Ascending aorta (tissue), 2 donors: ENCODE measurements around the gene TSPAN5. TPM values are rescaled to one million over a fixed set of nuclear protein-coding genes. Genes with fewer than 3 reads are reported as not detected.

Source experiments
- DNase-seq, 2 donors: peaks; one replicate each; pipeline ENCODE4 v3.0.0-alpha.2; 2019; ENCODE audit warnings: low spot score in 2 of 2
- H3K27ac ChIP-seq, 2 donors: fragments of 200-600 bp; sonication (generic); one replicate each; pipeline ENCODE4 v1.5.1; 2016 to 2017; ENCODE audit warnings: mild to moderate bottlenecking in 1 of 2
- H3K27me3 ChIP-seq: fragments of 200-600 bp; sonication (generic); one replicate; pipeline ENCODE4 v1.5.1; 2017
- H3K36me3 ChIP-seq, 2 donors: fragments of 200-600 bp; sonication (generic); one replicate each; pipeline ENCODE4 v1.5.1; 2016
- H3K4me1 ChIP-seq, 2 donors: fragments of 200-600 bp; sonication (generic); one replicate each; pipeline ENCODE4 v1.5.1; 2016 to 2017; ENCODE audit warnings: mild to moderate bottlenecking in 1 of 2
- H3K4me3 ChIP-seq, 2 donors: fragments of 200-600 bp; sonication (generic); one replicate each; pipeline ENCODE4 v1.5.1; 2016 to 2017; ENCODE audit warnings: mild to moderate bottlenecking in 1 of 2
- H3K9me3 ChIP-seq, 2 donors: fragments of 200-600 bp; sonication (generic); one replicate each; pipeline ENCODE4 v1.5.1; 2016
- intact Hi-C: fragments of 100-400 bp; cut with DNase I; formaldehyde crosslinking; loops from one replicate; pipeline ENCODE4 v1.15.1; 2023
- total RNA-seq: library from RNA; depleted of rRNA; stranded (reverse); fragments of >200 nt; gene quantifications from one replicate; pipeline ENCODE4 v1.1.0, GENCODE V29; 2016
- TF ChIP-seq, protein P1 (sequence below), 3 experiments: fragments of 200-600 bp in 2 of 3; fragments of 450-650 bp in 1 of 3; sonication (generic) in 2 of 3; IDR thresholded peaks; one replicate each; pipeline ENCODE4 v1.5.1; 2016 to 2019; ENCODE audit warnings: antibody characterized with exemption in 3 of 3, mild to moderate bottlenecking in 1 of 3, moderate library complexity in 1 of 3

TSPAN5 gene
- total RNA-seq, 1 donor from 2014 or later: 5.2 TPM

DNA sequence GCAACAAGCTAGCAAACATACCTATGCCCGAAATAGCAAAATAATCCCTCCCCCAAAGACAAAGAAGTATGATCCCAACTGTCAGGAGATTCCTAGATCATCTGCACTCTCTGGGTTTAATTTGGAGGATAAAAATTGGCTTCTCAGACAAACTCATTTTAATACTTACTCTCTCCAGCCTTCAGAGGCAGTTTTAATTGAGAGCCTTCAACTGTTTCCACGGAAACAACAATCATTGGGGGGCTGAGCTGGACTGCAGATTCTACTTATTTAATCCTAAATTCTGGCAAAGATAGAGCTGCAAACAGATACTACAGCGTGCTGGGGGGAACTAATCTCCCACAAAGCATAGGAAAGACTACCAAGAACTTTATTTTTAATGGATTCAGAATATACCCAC, 168.2 kb downstream of the TSPAN5 start:
- no peaks in the 10 kb centered on the region for H3K4me1 ChIP-seq
- no peak overlapping the region for H3K4me3 ChIP-seq
- H3K27me3 ChIP-seq: no peaks in the 10 kb centered on the region
- H3K36me3 ChIP-seq: no peaks in the 10 kb centered on the region
- TF ChIP-seq, protein P1, sequence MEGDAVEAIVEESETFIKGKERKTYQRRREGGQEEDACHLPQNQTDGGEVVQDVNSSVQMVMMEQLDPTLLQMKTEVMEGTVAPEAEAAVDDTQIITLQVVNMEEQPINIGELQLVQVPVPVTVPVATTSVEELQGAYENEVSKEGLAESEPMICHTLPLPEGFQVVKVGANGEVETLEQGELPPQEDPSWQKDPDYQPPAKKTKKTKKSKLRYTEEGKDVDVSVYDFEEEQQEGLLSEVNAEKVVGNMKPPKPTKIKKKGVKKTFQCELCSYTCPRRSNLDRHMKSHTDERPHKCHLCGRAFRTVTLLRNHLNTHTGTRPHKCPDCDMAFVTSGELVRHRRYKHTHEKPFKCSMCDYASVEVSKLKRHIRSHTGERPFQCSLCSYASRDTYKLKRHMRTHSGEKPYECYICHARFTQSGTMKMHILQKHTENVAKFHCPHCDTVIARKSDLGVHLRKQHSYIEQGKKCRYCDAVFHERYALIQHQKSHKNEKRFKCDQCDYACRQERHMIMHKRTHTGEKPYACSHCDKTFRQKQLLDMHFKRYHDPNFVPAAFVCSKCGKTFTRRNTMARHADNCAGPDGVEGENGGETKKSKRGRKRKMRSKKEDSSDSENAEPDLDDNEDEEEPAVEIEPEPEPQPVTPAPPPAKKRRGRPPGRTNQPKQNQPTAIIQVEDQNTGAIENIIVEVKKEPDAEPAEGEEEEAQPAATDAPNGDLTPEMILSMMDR (IDR thresholded peaks at IDR 0.05): no peak
- intact Hi-C loops: no loop called here
- no peak for DNase-seq
- no peaks in the 10 kb centered on the region for H3K9me3 ChIP-seq
- no peak overlapping the region for H3K27ac ChIP-seq

DNA sequence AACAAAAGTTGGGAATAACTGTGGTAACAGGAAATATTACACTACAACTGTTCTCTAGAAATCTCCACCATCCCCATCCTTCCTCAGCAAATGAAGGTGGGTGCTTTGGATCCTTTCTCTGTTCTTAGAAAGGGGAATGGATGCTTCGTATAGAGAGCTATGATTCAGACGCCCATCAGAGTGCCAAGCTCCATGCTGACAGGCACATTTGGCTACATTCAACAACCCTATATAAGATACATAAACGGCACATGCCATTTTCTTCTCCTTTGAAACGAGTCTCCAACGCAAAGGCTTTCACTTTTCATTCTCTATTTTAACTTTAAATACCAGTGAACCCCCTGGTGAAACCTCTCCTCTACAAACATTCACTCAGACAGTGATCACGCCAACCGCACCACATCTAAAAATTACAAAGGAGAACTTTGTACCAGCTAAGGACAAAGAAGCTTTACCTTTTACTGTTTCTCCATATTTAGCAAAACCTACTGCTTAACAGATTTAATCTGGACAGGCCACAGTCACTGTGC, 172.5 kb downstream of the TSPAN5 start:
- Histone ChIP-seq H3K4me1 (no peaks in the 10 kb centered on the region), H3K4me3 (no peak overlapping the region), H3K36me3 (no peaks in the 10 kb centered on the region), H3K9me3 (no peaks in the 10 kb centered on the region), H3K27ac (no peak overlapping the region), H3K27me3 (no peaks in the 10 kb centered on the region)
- intact Hi-C loops: no loop called here
- DNase-seq: no peak
- TF ChIP-seq, protein P1 (IDR thresholded peaks at IDR 0.05): no peak

DNA sequence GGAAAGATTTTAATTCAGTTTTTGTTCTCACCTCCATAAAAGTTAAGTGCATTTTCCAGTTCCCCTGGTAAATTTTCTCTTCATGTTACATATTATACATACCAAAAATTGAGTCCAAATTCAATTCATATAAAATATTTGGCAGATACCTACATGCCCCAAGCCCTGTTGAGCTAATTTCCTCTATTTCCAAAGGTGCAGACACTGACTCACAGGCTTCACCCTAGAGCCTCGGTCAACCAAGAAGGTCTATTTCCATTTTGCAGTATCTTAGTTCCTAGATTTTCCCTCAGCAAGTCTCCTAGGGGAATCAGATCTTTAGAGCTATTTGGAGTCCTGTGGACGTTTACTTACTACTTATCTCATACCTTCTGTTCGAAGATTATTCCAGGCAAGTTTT, 174.4 kb downstream of the TSPAN5 start:
- H3K27ac ChIP-seq: no peak overlapping the region
- no peak overlapping the region for H3K4me3 ChIP-seq
- no peaks in the 10 kb centered on the region for H3K36me3 ChIP-seq
- DNase-seq: no peak
- H3K4me1 ChIP-seq: no peaks in the 10 kb centered on the region
- H3K9me3 ChIP-seq: no peaks in the 10 kb centered on the region
- no peaks in the 10 kb centered on the region for H3K27me3 ChIP-seq
- intact Hi-C loops: no loop called here
- TF ChIP-seq, protein P1 (IDR thresholded peaks at IDR 0.05): no peak

DNA sequence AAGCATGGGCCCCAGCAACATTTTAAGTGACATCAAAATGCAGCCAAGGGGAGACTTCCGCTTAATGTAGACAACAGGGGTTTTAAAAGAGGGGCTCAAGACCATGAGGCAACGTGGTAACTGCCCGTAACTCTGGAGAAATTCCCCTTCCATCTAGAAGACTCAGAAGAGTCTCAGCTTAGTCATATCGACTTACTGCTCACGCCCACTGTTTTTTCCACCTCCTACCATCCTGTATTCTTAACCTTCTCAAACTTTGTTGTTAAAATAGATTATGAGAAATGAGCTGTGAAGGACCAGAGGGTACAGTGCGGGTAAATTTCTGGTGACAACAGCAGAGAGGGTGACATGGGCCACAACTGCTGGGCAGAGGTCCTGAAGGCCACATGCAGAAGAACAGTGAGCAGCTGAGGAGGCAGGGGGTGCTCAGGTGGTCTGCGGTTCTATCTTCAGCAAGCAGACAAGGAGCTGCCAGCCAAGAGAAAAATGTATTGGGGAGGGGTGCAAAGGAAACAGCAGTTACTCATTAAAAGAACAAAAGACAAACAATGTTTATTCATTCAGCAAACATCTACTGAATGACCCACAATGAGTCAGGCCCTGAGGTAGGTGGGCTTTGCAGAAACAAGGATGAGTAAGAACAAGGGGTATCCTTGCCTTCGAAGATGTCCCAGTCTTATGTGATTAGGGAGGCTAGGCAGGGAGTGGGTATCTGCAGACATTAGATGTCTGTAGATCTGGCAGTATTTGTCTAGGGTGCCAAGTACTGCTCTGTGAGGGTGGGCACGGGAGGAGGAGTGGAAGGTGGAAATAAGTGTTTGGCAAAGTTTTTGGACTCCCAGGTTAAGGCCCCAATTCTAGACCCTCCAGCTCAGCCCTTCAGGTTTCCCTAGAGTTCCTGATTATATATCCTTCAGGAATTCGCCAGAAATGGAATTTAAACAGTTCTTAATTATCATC, 175.3 kb downstream of the TSPAN5 start:
- no peak overlapping the region for H3K4me3 ChIP-seq
- no peaks in the 10 kb centered on the region for H3K36me3 ChIP-seq
- no peak for DNase-seq
- H3K4me1 ChIP-seq: no peaks in the 10 kb centered on the region
- no peaks in the 10 kb centered on the region for H3K27me3 ChIP-seq
- no peak overlapping the region for H3K27ac ChIP-seq
- intact Hi-C loops: no loop called here
- no peaks in the 10 kb centered on the region for H3K9me3 ChIP-seq
- TF ChIP-seq, protein P1 (IDR thresholded peaks at IDR 0.05): no peak

DNA sequence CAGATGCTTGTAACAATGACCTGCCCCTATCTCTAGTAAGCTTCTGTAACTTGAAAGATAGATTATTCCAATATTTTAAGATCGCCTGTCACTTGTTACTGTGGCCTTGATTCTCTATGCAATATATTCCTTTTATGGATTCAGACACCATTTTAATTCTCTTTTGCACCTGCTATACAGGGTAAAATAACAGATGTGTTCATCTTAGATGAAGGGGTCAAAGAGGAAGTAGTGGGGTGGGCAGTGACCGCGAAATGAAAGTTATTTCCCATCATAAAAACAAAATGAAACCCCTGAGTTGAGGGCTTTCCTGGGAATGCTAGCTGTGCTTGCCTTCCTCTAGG, 175.9 kb downstream of the TSPAN5 start:
- no peak for DNase-seq

More for the DNA sequence above, 175.9 kb downstream of the TSPAN5 start:
- intact Hi-C loops: no loop called here
- no peaks in the 10 kb centered on the region for H3K36me3 ChIP-seq
- H3K4me3 ChIP-seq: no peak overlapping the region
- H3K9me3 ChIP-seq: no peaks in the 10 kb centered on the region
- TF ChIP-seq, protein P1 (IDR thresholded peaks at IDR 0.05): no peak
- H3K4me1 ChIP-seq: no peaks in the 10 kb centered on the region
- H3K27ac ChIP-seq: no peak overlapping the region
- H3K27me3 ChIP-seq: no peaks in the 10 kb centered on the region
